ENCODE results near the gene SERTAD2.

The SERTAD2 gene

DNA sequence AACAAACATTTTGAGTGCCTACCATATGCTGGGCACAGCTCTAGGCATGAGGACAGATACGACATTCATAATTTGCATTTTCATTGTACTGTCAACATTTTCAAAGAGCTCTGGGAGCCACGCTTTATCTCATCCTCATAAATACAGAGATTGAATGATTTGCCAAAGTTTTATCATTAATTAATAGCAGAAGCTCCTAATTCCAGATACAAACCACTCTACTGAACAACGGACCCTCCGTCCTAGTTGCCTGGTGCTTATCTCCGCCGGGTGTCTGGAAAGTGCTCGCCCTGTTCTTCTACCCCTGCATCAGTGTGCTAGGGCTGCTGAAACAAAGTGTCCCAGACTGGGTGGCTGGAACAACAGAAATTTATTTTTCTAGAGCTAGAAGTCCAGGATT lies 23.8 kb downstream of the SERTAD2 start:
- no peak for DNase-seq (ENCODE audit: low read depth in 2 of 2, low spot score in 1 of 2)

DNA sequence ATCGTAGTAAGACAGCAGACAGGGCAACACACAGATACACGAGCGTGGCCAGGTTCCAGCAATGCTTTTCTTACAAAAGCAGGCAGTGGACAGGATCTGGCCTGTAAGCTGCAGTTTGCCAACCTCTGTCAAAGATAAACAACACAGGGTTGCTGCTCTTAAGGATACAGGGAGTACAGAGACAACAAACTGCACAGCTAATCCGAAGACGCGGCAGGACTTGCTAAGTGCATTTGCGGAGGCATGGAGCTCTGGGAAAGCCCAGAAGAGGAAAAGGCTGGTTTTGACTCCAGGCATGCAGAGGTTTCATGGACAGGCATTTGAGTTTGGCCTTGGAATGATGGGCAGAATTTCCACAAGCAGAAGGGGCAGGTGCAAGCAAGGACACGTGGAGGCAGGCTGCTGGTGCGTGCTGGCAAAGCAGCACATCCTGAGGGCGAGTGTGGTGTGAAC lies 24.4 kb downstream of the SERTAD2 start:
- DNase-seq (ENCODE audit: low read depth in 2 of 2, low spot score in 1 of 2), result no peak

DNA sequence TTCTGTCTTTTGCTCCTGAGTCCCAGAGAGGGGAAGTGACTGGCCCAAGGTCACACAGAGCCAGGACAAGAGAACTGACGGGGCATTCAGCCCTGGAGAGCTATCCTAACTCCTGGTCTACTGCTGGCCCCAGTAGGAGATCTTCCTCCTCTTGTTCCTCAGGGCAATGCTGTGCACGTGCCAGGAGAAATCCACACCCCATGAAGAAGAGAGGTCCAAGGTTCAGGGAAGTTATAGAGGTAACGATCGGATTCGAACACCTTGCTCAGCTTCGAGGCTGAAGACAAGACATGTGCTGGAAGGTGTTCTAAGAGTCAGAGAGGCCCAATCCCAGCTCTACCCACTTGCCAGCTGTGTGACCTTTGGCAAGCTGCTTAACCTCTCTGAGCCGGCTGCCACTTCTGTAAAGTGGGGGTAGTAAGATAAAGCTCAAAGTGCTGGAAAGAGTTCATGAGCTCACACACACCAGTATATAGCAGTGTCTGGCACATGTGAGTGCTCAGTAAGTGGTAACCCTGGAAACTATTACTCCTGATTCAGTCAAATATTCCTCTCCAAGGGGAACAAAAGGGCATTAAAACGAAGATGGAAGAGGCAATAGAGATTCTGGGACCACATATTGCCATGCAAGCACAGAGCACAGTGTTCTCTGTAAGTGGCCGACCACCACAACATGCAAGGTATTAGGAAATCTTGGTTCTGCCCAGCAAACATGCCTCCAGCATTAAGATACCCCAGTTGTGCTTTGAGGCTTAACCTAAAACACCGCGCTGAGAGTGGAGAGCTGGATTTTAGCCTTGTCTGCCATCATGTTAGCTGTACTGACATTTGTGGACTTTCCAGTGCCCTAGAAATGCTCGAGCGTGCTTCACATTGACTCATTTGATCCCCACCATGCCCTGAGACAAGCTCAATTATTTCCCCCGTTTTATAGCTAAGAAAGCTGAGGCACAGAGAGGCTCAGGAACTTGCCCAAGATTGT lies 25.6 kb downstream of the SERTAD2 start:
- DNase-seq (ENCODE audit: low read depth in 2 of 2, low spot score in 1 of 2), result no peak

DNA sequence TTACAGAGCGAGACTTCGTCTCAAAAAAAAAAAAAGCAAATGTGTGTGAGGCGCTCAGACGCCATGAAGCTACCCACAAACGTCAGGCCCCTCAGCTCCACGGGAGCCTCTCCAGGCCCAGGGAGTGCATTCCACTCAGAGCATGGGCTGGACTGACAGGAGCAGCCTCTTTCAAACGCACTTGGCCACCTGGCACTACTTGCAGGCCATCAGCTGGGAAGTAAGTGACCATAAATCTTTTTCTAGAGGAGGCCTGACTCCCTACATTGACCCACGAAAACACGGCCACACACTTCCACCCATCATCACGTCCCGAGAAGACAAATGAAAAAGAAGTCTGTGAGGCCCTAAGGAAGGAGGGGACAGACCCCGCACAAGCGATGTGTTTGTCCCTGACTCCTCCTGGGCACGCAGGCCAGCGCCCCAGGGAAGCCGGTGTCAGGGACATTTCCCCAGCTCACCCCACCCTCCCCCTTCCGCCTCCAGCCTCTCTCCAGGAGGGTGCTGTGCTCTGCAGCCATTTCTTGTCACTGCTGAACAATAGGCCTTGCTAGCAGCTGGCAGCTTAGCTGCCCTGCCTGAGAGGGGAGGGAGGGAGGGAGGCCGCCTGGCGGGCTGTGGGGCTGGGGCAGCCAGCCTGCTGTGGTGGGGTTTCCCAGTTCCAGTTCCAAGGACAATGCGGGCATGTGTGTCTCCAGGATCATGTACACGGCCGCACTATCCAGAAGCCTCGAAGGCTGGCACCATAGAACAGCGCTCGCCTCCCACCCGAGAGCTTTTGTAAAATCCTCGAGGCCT lies 26.6 kb downstream of the SERTAD2 start:
- no peak for DNase-seq (ENCODE audit: low read depth in 2 of 2, low spot score in 1 of 2)

DNA sequence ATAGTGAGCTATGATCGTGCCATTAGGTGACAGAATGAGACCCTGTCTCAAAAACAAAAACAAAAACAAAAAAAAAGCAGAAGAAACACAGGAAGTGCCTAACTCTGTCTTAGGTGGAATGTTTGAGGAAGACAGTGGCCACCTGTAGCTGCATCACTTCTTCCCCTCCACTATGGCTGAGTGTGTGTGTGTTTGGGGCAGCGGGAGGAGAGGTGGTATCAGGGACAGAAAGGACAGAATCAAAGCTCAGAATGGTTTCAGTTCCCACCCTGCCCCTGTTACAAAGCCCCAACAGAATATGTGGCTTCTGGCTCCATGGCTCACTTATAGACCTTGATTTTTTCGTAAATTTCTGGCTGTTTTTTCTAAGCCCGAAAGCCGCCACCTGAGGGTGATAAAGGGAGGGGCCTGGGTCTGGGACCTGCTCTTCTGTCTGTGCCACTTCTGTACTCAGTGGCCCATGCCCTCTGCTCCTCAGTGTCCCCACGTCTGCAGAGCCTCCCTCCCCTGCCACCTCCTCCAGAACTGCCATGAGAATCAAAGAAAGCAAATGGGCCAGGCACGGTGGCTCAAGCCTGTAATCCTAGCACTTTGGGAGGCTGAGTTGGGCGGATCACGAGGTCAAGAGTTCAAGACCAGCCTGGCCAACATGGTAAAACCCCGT lies 27.4 kb downstream of the SERTAD2 start:
- no peak for DNase-seq (ENCODE audit: low read depth in 2 of 2, low spot score in 1 of 2)

DNA sequence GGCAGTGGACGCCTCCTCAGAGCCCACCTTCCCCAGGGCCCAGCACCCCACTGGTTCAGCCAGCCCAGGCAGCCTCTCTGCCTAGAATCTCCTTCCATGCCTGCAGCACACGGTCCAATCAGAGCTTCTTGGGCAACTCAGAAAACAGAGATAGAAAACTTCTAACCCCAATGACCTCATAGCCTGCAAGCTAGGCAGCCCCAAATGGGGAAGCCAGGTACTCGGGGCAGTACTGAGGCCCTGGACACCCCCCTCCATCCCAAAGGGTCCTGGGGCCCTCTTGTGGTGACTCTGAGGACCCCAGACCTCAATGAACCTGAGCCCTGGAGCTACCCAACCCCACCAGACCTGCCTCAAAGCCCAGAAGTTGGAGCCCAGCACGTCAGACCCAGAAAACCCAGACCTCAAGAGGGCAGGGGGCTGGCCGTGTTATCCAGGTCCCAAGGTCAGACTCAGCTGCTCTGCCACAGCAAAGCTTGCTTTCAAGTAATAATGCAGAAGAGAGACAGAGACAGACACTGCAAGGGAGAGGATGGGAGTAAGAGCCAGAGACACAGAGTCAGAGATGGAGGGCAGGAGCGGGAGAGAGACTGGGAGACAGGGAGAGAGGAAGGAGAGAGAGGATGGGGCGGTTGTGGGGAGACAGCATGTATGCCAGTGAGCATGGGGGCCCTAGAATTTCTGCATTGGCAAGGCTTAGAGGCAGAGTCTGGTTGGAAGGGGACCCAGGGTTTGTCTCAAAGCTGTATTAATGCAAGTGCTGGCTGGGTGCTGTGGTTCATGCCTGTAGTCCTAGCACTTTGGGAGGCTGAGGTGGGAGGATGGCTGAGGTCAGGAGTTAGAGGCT lies 28.2 kb downstream of the SERTAD2 start:
- DNase-seq (ENCODE audit: low read depth in 2 of 2, low spot score in 1 of 2), result no peak

DNA sequence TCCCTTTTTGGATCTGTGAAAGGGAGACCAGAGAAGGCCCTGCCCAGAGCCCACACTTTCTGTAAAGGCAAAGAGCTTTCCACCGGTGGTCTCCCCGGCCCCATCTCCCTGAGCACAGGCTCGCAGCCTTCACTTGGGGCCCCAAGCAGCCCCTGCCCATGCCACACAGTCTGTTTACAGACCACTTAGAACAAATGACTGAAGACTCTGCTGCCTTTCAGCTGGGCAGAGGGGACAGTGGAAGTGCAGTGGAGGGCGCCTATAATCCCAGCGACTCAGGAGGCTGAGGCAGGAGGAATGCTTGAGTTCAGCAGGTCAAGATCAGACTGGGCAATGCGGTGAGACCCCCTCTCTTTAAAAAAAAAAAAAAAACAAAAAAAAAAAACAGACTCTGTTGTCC lies 28.9 kb downstream of the SERTAD2 start:
- no peak for DNase-seq (ENCODE audit: low read depth in 2 of 2, low spot score in 1 of 2)

DNA sequence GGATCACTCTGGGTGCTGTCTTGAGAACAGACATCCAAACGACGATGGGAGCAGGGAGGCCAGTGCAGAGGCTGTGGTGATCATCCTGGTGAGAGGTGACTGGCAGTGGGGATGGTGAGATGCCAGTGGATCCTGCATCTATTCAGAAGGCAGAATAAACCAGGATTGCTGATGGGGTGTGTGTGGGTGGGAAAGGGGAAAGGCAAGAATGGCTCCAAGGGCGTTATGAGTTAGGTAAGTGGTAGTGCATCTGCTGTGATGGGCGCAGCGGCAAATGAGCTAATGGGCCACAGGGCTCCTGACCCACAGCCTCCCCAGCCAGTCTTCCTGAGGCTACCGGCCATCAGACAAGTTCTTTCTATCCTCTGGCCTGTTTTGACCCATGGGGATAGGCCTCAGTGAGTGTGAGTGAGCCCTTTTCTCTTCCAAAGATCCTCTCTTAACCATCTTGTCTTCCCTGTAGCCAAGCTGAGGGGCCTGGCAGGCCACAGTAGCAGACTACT lies 29.6 kb downstream of the SERTAD2 start:
- DNase-seq (ENCODE audit: low read depth in 2 of 2, low spot score in 1 of 2), result no peak

DNA sequence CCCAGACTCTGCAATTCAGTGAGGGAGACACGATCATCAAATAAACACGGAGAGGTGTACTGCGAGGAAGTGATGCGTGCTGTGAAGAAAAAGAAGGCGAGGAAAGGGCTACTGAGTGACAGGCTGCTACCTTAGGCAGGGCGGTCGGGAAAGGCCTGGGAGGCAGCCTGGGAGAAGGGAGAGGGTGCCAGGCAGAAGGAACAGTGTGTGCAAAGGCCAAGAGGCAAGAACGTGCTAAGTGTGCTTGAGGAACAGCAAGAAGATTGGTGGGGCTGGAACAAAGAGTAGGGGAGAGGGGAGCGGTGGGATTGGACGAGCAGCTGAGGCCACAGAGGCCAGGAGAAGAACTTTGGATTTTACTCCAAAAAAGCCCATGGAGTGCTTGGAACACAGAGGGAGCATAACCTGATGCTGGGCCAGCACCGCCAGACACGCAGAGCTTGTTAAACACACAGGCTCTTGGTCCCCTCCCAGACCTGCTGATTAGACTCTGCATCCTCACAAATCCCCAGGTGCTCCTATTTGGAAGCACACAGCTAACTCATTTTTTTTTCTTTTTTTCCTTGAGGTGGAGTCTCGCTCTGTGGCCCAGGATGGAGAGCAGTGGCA lies 30.4 kb downstream of the SERTAD2 start:
- DNase-seq (ENCODE audit: low read depth in 2 of 2, low spot score in 1 of 2), result no peak

DNA sequence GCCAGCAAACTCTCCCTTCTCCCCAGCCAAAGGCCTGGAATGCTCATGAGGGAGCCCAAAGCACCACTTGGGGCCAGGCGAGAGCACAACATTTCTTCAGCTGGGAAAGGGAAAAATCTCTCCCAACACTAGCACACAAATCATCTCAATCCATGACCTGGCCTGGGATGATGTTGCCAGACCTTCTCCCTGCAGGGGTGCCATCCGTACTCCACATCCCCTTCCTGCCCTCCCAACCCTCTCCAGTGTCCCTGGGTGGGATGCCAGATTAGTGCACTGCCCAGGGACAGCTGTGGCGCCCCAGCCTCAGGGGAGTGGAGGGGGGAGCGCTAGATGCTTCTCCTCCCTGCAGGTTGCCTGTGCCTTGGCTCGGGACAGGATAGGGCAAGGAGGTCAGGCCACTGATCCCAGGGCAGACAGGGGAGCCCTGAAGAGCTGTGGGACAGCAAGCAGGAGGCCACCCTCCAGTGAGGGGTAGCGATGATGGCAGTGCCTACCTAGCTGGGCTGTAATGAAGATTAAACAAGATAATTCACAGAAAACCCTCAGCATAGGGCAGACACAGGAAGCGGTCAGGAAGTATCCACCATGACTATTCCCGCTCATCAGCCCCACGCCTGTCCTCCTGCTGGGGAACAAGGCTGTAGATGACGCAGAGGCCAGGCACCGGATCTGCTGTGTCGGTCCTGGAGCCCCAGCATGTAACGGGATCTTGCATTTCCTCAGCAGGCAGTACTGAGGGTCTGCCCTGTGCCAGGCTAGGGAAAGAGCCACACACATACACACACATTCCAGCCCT lies 31.1 kb downstream of the SERTAD2 start:
- DNase-seq (ENCODE audit: low read depth in 2 of 2, low spot score in 1 of 2), result no peak

DNA sequence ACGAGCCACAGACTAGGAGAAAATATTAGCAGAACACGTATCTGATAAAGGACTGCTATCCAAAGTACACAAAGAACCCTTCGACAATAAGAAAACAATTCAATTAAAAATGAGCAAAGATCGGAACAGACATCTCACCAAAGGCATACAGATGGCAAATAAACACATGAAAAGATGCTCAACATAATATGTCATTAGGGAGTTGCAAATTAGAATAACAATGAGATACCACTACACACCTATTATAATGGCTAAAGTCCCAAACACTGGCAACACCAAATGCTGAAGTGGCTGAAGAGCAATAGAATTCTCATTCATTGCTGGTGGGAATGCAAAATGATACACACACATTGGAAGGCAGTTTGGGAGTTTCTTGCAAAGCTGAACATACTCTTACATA lies 33.1 kb downstream of the SERTAD2 start:
- no peak for DNase-seq (ENCODE audit: low read depth in 2 of 2, low spot score in 1 of 2)

DNA sequence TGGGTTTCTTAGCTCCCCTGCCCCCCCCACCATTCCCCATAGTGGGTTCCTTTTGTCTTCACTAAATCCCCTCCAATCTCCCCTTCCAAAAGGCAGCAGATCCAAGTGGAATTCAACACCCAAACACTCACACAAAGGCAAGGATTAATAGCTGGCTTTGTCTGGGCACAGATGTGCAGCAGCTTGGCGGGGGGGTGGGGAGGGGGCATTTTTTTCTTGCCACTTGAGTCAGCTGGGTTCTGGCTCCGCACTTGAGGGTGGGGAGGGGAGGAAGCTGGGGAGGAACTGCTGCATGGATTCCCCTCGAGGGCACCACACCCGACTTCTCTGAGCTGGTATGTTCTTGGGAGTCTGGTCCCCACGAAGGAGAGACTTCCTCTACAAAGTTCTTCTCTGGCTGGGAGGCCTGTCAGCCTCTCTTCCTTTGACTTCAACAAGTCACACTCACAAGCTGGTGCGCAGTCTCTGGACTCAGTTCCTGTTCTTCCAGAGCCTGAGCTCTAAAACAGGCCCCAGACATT lies 36.0 kb downstream of the SERTAD2 start:
- no peak for DNase-seq (ENCODE audit: low read depth in 2 of 2, low spot score in 1 of 2)

DNA sequence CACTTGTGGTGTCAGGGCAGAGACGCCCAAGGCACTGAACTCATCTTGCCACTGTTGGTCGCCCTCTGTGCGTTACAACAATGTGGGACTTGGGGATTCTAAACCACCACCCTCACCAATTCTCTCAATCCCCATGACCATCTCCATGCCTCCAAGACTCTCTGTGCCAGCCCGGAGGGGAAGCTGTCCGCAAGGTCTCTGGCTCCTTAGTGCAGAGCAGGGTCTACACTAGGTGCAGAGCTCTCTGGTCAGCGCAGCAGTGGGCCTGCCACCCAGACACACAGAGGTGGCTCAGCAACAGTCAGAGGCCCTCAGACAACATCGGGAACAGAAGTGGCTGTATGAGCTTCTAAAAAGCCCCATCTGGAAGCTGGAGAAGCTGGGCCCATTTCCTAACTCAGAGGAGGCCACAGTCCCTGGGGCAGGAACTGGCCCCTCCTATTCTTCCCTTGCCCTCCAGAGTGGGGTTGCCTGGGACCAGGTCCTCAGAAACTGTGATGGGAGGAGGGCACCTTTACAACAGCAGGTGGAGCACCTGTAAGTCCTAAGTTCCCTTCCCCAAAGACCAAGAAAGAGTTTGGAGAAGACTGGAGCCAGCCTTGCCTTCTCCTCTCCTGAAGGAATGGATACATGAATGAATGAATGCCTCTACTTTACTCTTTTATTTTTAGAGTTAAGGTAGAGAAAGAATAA lies 37.7 kb downstream of the SERTAD2 start:
- DNase-seq (ENCODE audit: low read depth in 2 of 2, low spot score in 1 of 2), result no peak

DNA sequence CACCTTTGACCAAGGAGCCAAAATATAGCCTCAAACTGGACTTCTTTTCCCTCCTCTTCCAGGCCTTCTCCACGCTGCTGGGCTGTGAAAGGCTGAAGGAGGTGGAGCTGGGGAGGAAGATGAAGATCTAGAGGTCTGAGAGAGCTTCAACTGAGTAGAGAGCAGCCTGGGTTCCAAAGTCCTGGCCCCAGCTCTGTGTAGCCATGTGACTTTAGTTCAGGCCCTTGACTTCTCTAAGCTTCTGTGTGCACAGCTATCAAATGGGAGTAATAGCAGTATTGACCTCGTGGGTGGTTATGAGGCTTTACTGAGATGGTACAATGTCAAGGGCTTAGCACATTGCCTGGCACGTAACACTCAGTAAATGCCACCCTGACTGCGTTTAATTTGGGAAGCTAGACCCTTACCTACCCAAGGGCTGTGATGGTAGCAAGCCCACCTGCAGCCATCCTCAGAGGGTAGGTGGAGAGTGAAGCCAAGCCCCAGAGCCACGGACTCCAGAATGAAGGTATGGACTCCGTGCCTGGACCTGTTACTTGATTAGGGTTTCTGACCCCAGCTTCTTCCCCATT lies 38.4 kb downstream of the SERTAD2 start:
- DNase-seq (ENCODE audit: low read depth in 2 of 2, low spot score in 1 of 2), result no peak

DNA sequence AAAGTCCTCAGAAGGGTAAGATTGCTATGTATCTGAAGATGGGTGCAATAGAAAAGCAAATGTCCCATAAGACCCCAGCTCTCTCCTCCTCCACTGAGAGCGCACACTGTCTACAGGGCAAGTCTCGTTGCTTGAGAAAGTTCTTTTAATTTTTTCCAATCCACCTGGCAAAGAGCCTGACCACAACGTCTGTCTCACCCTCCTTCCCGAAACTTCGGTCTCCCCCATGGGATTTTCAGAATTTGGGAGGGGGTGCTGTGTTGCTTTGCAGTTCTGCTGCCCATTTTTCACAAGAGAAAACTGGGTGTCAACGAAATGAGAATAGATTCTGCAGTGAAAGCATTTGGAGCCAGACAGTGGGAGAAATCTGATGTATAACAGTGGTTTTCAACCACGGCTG lies 40.4 kb downstream of the SERTAD2 start:
- DNase-seq (ENCODE audit: low read depth in 2 of 2, low spot score in 1 of 2), result no peak

DNA sequence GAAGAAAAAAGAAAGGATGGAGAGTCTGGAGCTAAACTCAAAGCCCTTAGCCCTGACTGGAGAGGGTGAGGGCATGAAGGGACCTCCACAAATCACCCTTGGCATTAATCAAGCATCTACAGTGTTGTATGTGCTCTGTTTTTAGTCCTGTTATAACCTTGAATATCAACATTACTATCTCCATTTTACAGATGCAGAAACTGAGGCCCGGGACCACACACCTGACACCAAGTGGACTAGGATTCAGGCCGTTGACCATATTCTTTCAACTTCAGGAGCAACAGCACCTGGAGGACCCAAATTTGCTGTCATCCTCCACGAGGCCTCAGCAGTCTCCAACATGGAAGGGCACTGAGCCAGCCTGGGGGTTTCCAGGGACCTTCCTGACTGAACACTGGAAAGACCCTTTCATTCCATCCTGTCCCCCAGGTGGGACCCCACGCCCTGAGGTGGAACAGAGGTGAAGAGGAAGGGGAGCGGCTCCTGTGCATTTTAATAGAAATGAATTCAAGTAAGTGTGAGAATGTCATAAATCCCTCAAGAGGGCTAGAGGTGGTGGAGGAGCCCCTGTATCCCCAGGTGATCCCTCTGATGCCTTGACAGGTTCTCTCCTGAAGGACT lies 41.0 kb downstream of the SERTAD2 start:
- no peak for DNase-seq (ENCODE audit: low read depth in 2 of 2, low spot score in 1 of 2)

DNA sequence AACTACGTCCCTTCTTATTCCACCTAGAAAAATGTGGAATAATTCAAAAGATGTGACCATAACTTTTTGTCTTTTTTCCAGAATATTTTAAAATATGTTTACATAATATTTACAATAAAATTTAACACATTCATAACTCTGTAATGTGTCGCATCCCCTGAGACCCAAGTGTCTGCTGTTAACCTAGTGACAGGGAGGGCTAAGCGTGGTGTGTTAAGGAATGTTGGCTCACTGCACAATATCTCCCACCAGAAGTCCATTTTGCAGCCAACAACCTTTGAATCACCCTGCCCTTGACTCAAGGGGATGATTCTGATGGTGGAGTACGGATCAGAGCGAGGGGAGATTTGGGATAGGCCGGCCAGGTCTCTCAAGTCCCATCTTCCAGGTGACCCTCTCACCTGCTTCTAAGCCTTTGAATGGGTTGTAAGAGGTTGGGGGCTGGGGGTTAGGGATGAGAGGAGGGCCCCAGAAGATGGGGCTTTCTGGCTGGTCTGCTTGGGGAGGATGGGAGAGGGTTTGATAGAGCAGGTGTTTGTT lies 43.3 kb downstream of the SERTAD2 start:
- no peak for DNase-seq (ENCODE audit: low read depth in 2 of 2, low spot score in 1 of 2)
